ENCODE results near the gene CLN6.

Gene CLN6

GRCh38 chr15:68268405-68268804 is 38.9 kb upstream of the CLN6 start:
- TF ChIP-seq CTCF (IDR thresholded peaks at IDR 0.05; ENCODE audit: insufficient read depth, low read length, poor library complexity, severe bottlenecking) = no peak
- Histone ChIP-seq H3K4me3 (replicated peaks; ENCODE audit: low read depth, low read length) (no peak overlapping the region), H3K27me3 (replicated peaks; ENCODE audit: control insufficient read depth, insufficient read depth, low read length) (no peaks in the 10 kb centered on the region), H3K36me3 (ENCODE audit: control insufficient read depth, insufficient read depth, low read length) (no peaks in the 10 kb centered on the region)
- no peak for DNase-seq (ENCODE audit: extremely low read depth, insufficient read length)

GRCh38 chr15:68265674-68266073 is 36.1 kb upstream of the CLN6 start:
- Histone ChIP-seq H3K4me3 (replicated peaks; ENCODE audit: low read depth, low read length) (no peak overlapping the region), H3K36me3 (ENCODE audit: control insufficient read depth, insufficient read depth, low read length) (no peaks in the 10 kb centered on the region), H3K27me3 (replicated peaks; ENCODE audit: control insufficient read depth, insufficient read depth, low read length) (no peaks in the 10 kb centered on the region)
- no peak for DNase-seq (ENCODE audit: extremely low read depth, insufficient read length)
- TF ChIP-seq CTCF (IDR thresholded peaks at IDR 0.05; ENCODE audit: insufficient read depth, low read length, poor library complexity, severe bottlenecking) = no peak

GRCh38 chr15:68265081-68265480 is 35.6 kb upstream of the CLN6 start:
- no peak for TF ChIP-seq CTCF (IDR thresholded peaks at IDR 0.05; ENCODE audit: insufficient read depth, low read length, poor library complexity, severe bottlenecking)
- no peaks in the 10 kb centered on the region for H3K27me3 ChIP-seq (replicated peaks; ENCODE audit: control insufficient read depth, insufficient read depth, low read length)
- H3K4me3 ChIP-seq (replicated peaks; ENCODE audit: low read depth, low read length) = no peak overlapping the region
- no peaks in the 10 kb centered on the region for H3K36me3 ChIP-seq (ENCODE audit: control insufficient read depth, insufficient read depth, low read length)
- DNase-seq (ENCODE audit: extremely low read depth, insufficient read length) = no peak

DNA sequence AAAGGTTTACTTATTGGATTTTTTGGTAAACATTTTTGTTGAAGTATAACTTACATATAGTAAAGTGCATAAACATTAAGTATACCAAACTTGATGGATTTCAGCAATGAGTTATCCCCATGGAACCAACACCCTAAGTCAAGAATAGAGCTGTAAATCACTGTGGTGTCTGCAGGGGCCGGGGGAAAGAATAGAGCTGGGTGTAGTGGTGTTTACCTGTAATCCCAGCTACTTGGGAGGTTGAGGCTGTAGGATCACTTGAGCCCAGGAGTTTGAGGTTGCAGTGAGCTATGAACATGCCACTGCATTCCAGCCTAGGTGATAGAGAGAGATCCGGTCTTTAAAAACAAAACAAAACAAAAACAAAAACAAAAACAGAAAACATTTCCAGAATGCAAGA is 34.8 kb upstream of the CLN6 start:
- no peak for DNase-seq (ENCODE audit: extremely low read depth, insufficient read length)
- Histone ChIP-seq H3K36me3 (ENCODE audit: control insufficient read depth, insufficient read depth, low read length) (no peaks in the 10 kb centered on the region), H3K4me3 (replicated peaks; ENCODE audit: low read depth, low read length) (no peak overlapping the region), H3K27me3 (replicated peaks; ENCODE audit: control insufficient read depth, insufficient read depth, low read length) (no peaks in the 10 kb centered on the region)
- no peak for TF ChIP-seq CTCF (IDR thresholded peaks at IDR 0.05; ENCODE audit: insufficient read depth, low read length, poor library complexity, severe bottlenecking)

GRCh38 chr15:68262514-68263356 is 33.2 kb upstream of the CLN6 start:
- Histone ChIP-seq H3K4me3 (replicated peaks; ENCODE audit: low read depth, low read length) (no peak overlapping the region), H3K27me3 (replicated peaks; ENCODE audit: control insufficient read depth, insufficient read depth, low read length) (no peaks in the 10 kb centered on the region), H3K36me3 (ENCODE audit: control insufficient read depth, insufficient read depth, low read length) (no peaks in the 10 kb centered on the region)
- TF ChIP-seq CTCF (IDR thresholded peaks at IDR 0.05; ENCODE audit: insufficient read depth, low read length, poor library complexity, severe bottlenecking) = no peak
- no peak for DNase-seq (ENCODE audit: extremely low read depth, insufficient read length)
